Ectodermal cell (in vitro differentiated cells): ENCODE results near the gene ZBTB5.

Source experiments
- H3K27ac ChIP-seq: 2 replicates; pipeline ENCODE4 v1.7.0; 2013; ENCODE audit warnings: mild to moderate bottlenecking, low read depth, low read length; ENCODE audit not compliant: insufficient read depth, poor library complexity, severe bottlenecking
- H3K27me3 ChIP-seq: 2 replicates; pipeline ENCODE4 v1.7.0; 2013; ENCODE audit warnings: mild to moderate bottlenecking, low read length; ENCODE audit not compliant: insufficient read depth, control insufficient read depth, poor library complexity, severe bottlenecking
- H3K36me3 ChIP-seq: one replicate; pipeline ENCODE4 v1.7.0; 2013; ENCODE audit warnings: low read length; ENCODE audit not compliant: control insufficient read depth, insufficient read depth
- H3K4me1 ChIP-seq: one replicate; pipeline ENCODE4 v1.7.0; 2013; ENCODE audit warnings: low read length; ENCODE audit not compliant: control insufficient read depth, insufficient read depth
- H3K4me3 ChIP-seq: 2 replicates; pipeline ENCODE4 v1.7.0; 2013; ENCODE audit warnings: low read depth, low read length, control low read depth; ENCODE audit not compliant: insufficient read depth
- H3K9me3 ChIP-seq: 2 replicates; pipeline ENCODE4 v1.7.0; 2013; ENCODE audit warnings: mild to moderate bottlenecking, low read length, moderate library complexity; ENCODE audit not compliant: control insufficient read depth
- WGBS, 2 experiments: methylation state at CpG; one replicate each; pipeline ENCODE4 v1.1.7; 2013; ENCODE audit warnings: missing lambda C conversion rate in 2 of 2; 5-methylcytosine and 5-hydroxymethylcytosine counted together

ZBTB5 gene

GRCh38 chr9:37395229-37395628 is 70.0 kb downstream of the ZBTB5 start:
- WGBS, 2 experiments: 79 to 81% methylated on average over 12 of the region's 12 CpGs
- H3K27ac ChIP-seq: no peak overlapping the region

GRCh38 chr9:37392272-37392671 is 73.0 kb downstream of the ZBTB5 start:
- H3K27me3 ChIP-seq: no peaks in the 10 kb centered on the region
- no peaks in the 10 kb centered on the region for H3K9me3 ChIP-seq
- no peaks in the 10 kb centered on the region for H3K4me1 ChIP-seq
- H3K36me3 ChIP-seq: no peaks in the 10 kb centered on the region
- H3K27ac ChIP-seq: no peak overlapping the region
- no peak overlapping the region for H3K4me3 ChIP-seq
- WGBS, 2 experiments: 62 to 64% methylated on average over 8 of the region's 8 CpGs

More at GRCh38 chr9:37395229-37395628, 70.0 kb downstream of the ZBTB5 start:
- Histone ChIP-seq H3K27me3 (no peaks in the 10 kb centered on the region), H3K36me3 (no peaks in the 10 kb centered on the region), H3K9me3 (no peaks in the 10 kb centered on the region), H3K4me3 (no peak overlapping the region), H3K4me1 (no peaks in the 10 kb centered on the region)

DNA sequence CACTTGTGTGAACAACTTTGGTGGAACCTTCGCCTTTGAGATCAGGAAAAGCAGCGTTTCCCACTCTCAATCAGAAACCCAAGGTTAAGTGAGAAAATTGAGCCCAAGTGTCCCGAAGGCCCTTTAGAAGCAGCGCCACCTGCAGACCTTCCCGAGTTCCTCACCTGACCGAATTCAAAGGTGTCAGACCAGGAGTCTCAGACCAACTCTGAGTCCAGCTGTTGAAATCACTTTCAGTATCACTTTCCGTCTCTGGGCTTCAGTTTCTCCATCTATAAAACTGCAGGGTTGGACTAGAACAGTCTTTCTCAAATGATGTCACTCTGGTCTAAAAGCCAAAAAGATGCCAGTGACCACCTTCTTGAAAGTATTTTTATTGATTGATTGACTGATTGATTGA is 74.5 kb downstream of the ZBTB5 start:
- Histone ChIP-seq H3K4me1 (no peaks in the 10 kb centered on the region), H3K9me3 (no peaks in the 10 kb centered on the region), H3K27ac (no peak overlapping the region), H3K36me3 (no peaks in the 10 kb centered on the region), H3K27me3 (no peaks in the 10 kb centered on the region), H3K4me3 (no peak overlapping the region)
- 41 to 42% methylated on average over 7 of the region's 7 CpGs for WGBS, 2 experiments
